ENCODE measurements around the gene VAV2.
A peak's percentile ranks its signal among the peaks of the same experiment; 100 is the strongest.
"Not testable (repeated sequence)": the region's sequence is repeated elsewhere in the genome, so short reads cannot be mapped to it uniquely, and the experiment has no call there.

VAV2 gene

GRCh38 chr9:133969681-133970580 is 22.2 kb downstream of the VAV2 start:
- no peak for DNase-seq (ENCODE audit: low read depth in 3 of 3)

GRCh38 chr9:133968966-133969617 is 23.0 kb downstream of the VAV2 start:
- DNase-seq (ENCODE audit: low read depth in 3 of 3), result no peak

- DNase-seq (ENCODE audit: low read depth in 3 of 3), result no peak
Measured at GRCh38 chr9:133968428-133968827, 23.7 kb downstream of the VAV2 start.

GRCh38 chr9:133967024-133967741 is 24.9 kb downstream of the VAV2 start:
- DNase-seq (ENCODE audit: low read depth in 3 of 3), result no peak

- DNase-seq (ENCODE audit: low read depth in 3 of 3), result no peak
Measured at GRCh38 chr9:133964463-133964862, 27.7 kb downstream of the VAV2 start.

GRCh38 chr9:133963166-133963565 is 29.0 kb downstream of the VAV2 start:
- DNase-seq (ENCODE audit: low read depth in 3 of 3), result no peak

- DNase-seq (ENCODE audit: low read depth in 3 of 3), result no peak
Measured at GRCh38 chr9:133962341-133962740, 29.8 kb downstream of the VAV2 start.

- DNase-seq (ENCODE audit: low read depth in 3 of 3), result no peak
Measured at GRCh38 chr9:133961226-133962165, 30.6 kb downstream of the VAV2 start.

GRCh38 chr9:133960568-133961129 is 31.5 kb downstream of the VAV2 start:
- no peak for DNase-seq (ENCODE audit: low read depth in 3 of 3)

- DNase-seq (ENCODE audit: low read depth in 3 of 3), result no peak
Measured at GRCh38 chr9:133959966-133960567, 32.1 kb downstream of the VAV2 start.

GRCh38 chr9:133959171-133959570 is 33.0 kb downstream of the VAV2 start:
- no peak for DNase-seq (ENCODE audit: low read depth in 3 of 3)

- no peak for DNase-seq (ENCODE audit: low read depth in 3 of 3)
Measured at GRCh38 chr9:133958756-133959155, 33.4 kb downstream of the VAV2 start.

GRCh38 chr9:133957772-133958171 is 34.4 kb downstream of the VAV2 start:
- DNase-seq (ENCODE audit: low read depth in 3 of 3), result not testable (repeated sequence)

- DNase-seq (ENCODE audit: low read depth in 3 of 3), result no peak
Measured at GRCh38 chr9:133957328-133957727, 34.8 kb downstream of the VAV2 start.

GRCh38 chr9:133956520-133957076 is 35.5 kb downstream of the VAV2 start:
- no peak for DNase-seq (ENCODE audit: low read depth in 3 of 3)

- peak in 1 of 3 experiments; percentile 11 for DNase-seq (ENCODE audit: low read depth in 3 of 3)
Measured at GRCh38 chr9:133955821-133956411, 36.2 kb downstream of the VAV2 start.

- no peak for DNase-seq (ENCODE audit: low read depth in 3 of 3)
Measured at GRCh38 chr9:133954862-133955529, 37.1 kb downstream of the VAV2 start.

GRCh38 chr9:133953976-133954709 is 38.0 kb downstream of the VAV2 start:
- DNase-seq (ENCODE audit: low read depth in 3 of 3), result no peak

- no peak for DNase-seq (ENCODE audit: low read depth in 3 of 3)
Measured at GRCh38 chr9:133953621-133953975, 38.5 kb downstream of the VAV2 start.
